HG02852 (cell line): ENCODE data around the gene RAB40B.

Source experiments
- ATAC-seq: cut with Tn5 transposase; IDR thresholded peaks from one replicate; pipeline ENCODE4 v1.9.1; 2021; ENCODE audit warnings: mild to moderate bottlenecking, moderate library complexity; ENCODE audit not compliant: unreplicated experiment

The RAB40B gene

GRCh38 chr17:82716203-82717010 is 17.9 kb upstream of the RAB40B start, which contains the start of gene FN3KRP:
FN3KRP (plus strand) TSS chr17:82716706; CDS start chr17:82716756, 50 bp downstream.
- peak; percentile 70 for ATAC-seq

DNA sequence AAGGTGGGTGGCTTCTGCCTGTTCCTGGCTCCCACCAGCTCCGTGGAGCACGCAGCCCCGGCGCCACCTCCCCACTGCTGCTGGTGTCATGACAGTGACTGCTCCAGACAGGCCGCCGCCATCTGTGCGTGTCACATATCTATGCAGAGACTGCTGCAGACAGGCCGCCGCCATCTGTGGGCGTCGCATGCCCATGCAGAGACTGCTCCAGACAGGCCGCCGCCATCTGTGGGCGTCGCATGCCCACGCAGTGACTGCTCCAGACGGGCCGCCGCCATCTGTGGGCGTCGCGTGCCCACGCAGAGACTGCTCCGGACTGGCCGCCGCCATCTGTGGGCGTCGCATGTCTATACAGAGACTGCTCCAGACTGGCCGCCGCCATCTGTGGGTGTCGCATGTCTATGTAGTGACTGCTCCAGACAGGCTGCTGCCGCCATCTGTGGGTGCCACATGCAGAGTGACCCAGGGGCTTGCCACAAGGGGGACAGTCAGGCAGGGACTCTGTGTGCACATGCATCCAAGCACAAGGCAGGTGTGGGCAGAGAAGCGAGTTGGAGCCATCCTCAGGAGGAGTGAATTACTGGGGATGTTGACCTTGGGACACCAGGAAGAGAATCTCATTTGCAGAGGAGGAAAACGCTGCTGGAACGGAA is 14.7 kb upstream of the RAB40B start:
- no peak for ATAC-seq

DNA sequence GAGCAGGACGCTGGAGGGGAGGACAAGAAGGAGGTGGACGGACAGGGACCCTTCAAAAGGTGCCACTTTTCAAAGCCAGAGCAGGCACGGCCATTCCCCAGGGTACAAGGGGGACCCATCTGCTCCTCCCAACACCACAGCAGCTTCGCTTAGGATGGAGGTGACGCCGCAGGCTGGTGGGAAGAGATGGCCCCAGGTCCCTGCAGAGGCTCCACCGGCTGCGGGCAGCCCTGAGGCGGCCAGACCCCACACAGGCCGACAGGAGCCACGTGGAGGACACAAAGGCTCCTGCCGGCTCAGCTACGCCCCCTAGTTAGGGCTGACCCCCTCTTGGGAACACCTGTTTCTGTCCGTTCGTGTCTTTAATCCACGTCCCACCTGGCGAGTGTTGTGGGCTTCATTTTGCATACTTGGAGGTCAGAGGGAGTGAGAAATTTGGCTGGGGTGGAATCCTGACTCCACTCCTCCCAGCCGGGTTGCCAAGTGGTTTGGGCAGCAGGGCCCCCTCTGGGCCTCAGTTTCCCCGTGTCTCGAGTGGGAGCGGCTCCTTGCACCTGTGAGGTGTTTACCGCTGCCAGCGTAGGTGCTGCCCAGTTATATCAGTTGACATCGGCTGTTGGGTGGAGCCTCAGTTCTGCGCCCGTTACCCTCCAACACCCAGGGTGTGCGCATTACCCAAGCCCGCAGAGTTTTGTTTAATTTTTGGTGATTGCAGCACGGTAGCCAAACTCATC is 12.2 kb upstream of the RAB40B start:
- ATAC-seq: no peak

GRCh38 chr17:82709676-82710498 is 11.4 kb upstream of the RAB40B start:
- ATAC-seq: no peak

- no peak for ATAC-seq
These were observed 10.7 kb upstream of the RAB40B start for GRCh38 chr17:82709024-82709675.

GRCh38 chr17:82705756-82706155 is 7.3 kb upstream of the RAB40B start:
- no peak for ATAC-seq

- no peak for ATAC-seq
These were observed 6.4 kb upstream of the RAB40B start for GRCh38 chr17:82704886-82705285.

GRCh38 chr17:82703935-82704865 is 5.7 kb upstream of the RAB40B start:
- no peak for ATAC-seq

GRCh38 chr17:82703036-82703745 is 4.7 kb upstream of the RAB40B start:
- no peak for ATAC-seq

- ATAC-seq: no peak
These were observed 3.9 kb upstream of the RAB40B start for GRCh38 chr17:82702231-82702927.

GRCh38 chr17:82699551-82699950 is 1.1 kb upstream of the RAB40B start:
- no peak for ATAC-seq

DNA sequence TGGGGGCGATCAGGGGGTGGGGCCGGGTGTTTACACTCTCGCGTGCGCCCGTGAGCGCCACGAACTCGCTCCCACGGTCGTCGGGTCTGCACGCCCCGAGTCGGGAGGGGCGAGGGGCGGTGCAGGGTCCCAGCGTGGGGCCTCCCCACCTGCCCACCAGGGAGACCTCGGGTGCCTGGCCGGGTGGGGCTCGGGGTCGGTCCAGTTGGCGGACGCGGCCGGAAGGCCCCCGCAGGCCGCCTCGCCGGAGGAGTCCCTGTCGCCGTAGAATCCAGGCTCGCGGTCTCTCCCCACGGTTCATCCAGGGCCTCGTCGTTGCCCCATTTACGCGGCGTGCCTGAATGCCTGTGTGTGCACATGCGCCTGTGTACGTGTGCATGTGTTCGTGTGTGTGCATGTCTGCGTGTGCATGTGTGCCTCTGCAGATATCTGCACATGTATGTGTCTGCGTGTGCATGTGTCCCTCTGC is 510 bp upstream of the RAB40B start:
- ATAC-seq: peak; percentile 21

GRCh38 chr17:82697808-82698064 is 762 bp downstream of the RAB40B start:
- ATAC-seq: no peak

- ATAC-seq: no peak
These were observed 1.3 kb downstream of the RAB40B start for GRCh38 chr17:82696916-82697807.

DNA sequence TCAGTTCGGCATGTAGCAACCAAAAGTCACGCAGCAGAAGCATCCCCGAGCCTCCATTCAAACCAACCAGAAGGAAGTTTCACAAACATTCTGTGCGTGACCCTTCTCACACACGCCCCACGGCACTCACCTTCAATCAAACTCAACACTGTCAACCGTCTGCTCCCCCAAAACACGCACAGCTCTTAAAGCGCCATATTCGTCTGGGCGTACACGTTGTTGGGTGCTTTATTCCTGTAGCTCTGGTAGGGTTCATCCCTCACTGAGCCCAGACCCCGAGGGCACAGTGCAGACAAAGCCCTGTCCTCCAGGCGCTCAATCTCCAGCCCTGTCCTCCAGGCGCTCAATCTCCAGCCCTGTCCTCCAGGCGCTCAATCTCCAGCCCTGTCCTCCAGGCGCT is 2.2 kb downstream of the RAB40B start:
- no peak for ATAC-seq

DNA sequence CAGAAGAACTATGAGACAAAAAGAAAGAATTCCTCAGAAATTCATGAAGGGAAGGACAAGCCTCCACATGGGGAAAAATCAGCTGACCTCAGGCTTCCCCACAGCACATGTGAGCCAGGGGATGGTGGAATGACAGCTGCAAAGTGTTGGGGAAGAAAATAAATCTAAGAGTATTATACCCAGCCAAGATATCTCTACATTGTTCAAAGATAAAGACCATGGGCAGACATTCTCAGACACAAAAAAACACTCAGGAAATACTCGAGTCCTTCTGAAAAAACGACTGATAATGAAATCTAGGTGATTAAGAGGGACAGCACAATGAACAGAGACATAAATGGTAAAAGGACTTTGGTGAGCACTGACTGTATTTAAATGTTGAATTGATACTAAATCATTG is 3.9 kb downstream of the RAB40B start:
- ATAC-seq: no peak
